ENCODE results near the gene SLC25A30.

GRCh38 chr13:45464687-45465453 lies 46.7 kb upstream of the SLC25A30 start, which contains the start of gene COG3:
- TF ChIP-seq CTCF (IDR thresholded peaks at IDR 0.05), result peak in 2 of 3 donors; percentile 4 to 76
- peak; percentile 85 for TF ChIP-seq POLR2A (IDR thresholded peaks at IDR 0.05)
- peak; percentile 83 to 93 (median 87) for TF ChIP-seq POLR2AphosphoS5 (IDR thresholded peaks at IDR 0.05)
